Measurements from ENCODE around the gene MPRIP. TPM values are rescaled to one million over a fixed set of nuclear protein-coding genes. Genes with fewer than 3 reads are reported as not detected.

The MPRIP gene
- total and polyA plus RNA-seq, 7 donors: 43.2 to 113 (median 77.4) TPM

- intact Hi-C loops (cut with DNase I): no loop called here
- no peaks in the 10 kb centered on the region for H3K9me3 ChIP-seq
- DNase-seq: peak; percentile 45
These were observed 20.1 kb downstream of the MPRIP start for GRCh38 chr17:17062356-17062755.

GRCh38 chr17:17062866-17063265 is 20.6 kb downstream of the MPRIP start:
- Histone ChIP-seq H3K4me1 (peaks cover 0 to 56% (median 29%) of the 10 kb centered on the region in 4 donors), H3K36me3 (peaks cover 0 to 2% (median 0%) of the 10 kb centered on the region in 4 donors), H3K9me3 (no peaks in the 10 kb centered on the region), H3K4me3 (no peak overlapping the region), H3K27ac (no peak overlapping the region), H3K27me3 (no peaks in the 10 kb centered on the region)
- DNase-seq: peak; percentile 64
- intact Hi-C loops (cut with DNase I): no loop called here
- WGBS, 2 donors: 74 to 84% methylated on average over 7 of the region's 7 CpGs
- TF ChIP-seq POLR2AphosphoS5 (IDR thresholded peaks at IDR 0.05) (no peak), EP300 (IDR thresholded peaks at IDR 0.05) (no peak), POLR2A (IDR thresholded peaks at IDR 0.05) (no peak), CTCF (IDR thresholded peaks at IDR 0.05) (no peak)

More at GRCh38 chr17:17062356-17062755, 20.1 kb downstream of the MPRIP start:
- Histone ChIP-seq H3K4me3 (no peak overlapping the region), H3K4me1 (peaks cover 0 to 59% (median 33%) of the 10 kb centered on the region in 4 donors), H3K27ac (no peak overlapping the region), H3K36me3 (peaks cover 0 to 6% (median 0%) of the 10 kb centered on the region in 4 donors), H3K27me3 (no peaks in the 10 kb centered on the region)
- WGBS, 2 donors: 83 to 91% methylated on average over 11 of the region's 11 CpGs
- TF ChIP-seq CTCF (IDR thresholded peaks at IDR 0.05) (no peak), POLR2AphosphoS5 (IDR thresholded peaks at IDR 0.05) (no peak), POLR2A (IDR thresholded peaks at IDR 0.05) (no peak), EP300 (IDR thresholded peaks at IDR 0.05) (no peak)

GRCh38 chr17:17063546-17064122 is 21.4 kb downstream of the MPRIP start:
- Histone ChIP-seq H3K9me3 (no peaks in the 10 kb centered on the region), H3K27me3 (no peaks in the 10 kb centered on the region), H3K4me1 (peaks cover 0 to 48% (median 22%) of the 10 kb centered on the region in 4 donors), H3K27ac (peak overlapping the region in 1 of 4 donors; percentile 14), H3K4me3 (no peak overlapping the region), H3K36me3 (no peaks in the 10 kb centered on the region)
- WGBS, 2 donors: 63 to 79% methylated on average over 12 of the region's 12 CpGs
- peak; percentile 83 for DNase-seq
- TF ChIP-seq CTCF (IDR thresholded peaks at IDR 0.05) (no peak), POLR2A (IDR thresholded peaks at IDR 0.05) (no peak), POLR2AphosphoS5 (IDR thresholded peaks at IDR 0.05) (no peak), EP300 (IDR thresholded peaks at IDR 0.05) (no peak)
- intact Hi-C loops (cut with DNase I): no loop called here

- H3K36me3 ChIP-seq: no peaks in the 10 kb centered on the region
- H3K27ac ChIP-seq: no peak overlapping the region
- H3K4me3 ChIP-seq: no peak overlapping the region
- peaks cover 0 to 44% (median 20%) of the 10 kb centered on the region in 4 donors for H3K4me1 ChIP-seq
- intact Hi-C loops (cut with DNase I): no loop called here
- H3K9me3 ChIP-seq: no peaks in the 10 kb centered on the region
- no peaks in the 10 kb centered on the region for H3K27me3 ChIP-seq
- DNase-seq: peak; percentile 26
- WGBS, 2 donors: 94 to 96% methylated on average over 7 of the region's 7 CpGs
- TF ChIP-seq EP300 (IDR thresholded peaks at IDR 0.05) (no peak), CTCF (IDR thresholded peaks at IDR 0.05) (no peak)
These were observed 22.1 kb downstream of the MPRIP start for GRCh38 chr17:17064322-17064721.

GRCh38 chr17:17066021-17066420 is 23.8 kb downstream of the MPRIP start:
- Histone ChIP-seq H3K36me3 (no peaks in the 10 kb centered on the region), H3K9me3 (no peaks in the 10 kb centered on the region), H3K4me1 (peaks cover 0 to 32% (median 21%) of the 10 kb centered on the region in 4 donors), H3K27ac (no peak overlapping the region), H3K27me3 (no peaks in the 10 kb centered on the region), H3K4me3 (no peak overlapping the region)
- intact Hi-C loops (cut with DNase I): no loop called here
- WGBS, 2 donors: 85 to 91% methylated on average over 2 of the region's 2 CpGs
- DNase-seq: no peak
- TF ChIP-seq EP300 (IDR thresholded peaks at IDR 0.05): no peak
- no peak for TF ChIP-seq POLR2A (IDR thresholded peaks at IDR 0.05)
- TF ChIP-seq POLR2AphosphoS5 (IDR thresholded peaks at IDR 0.05): no peak
- TF ChIP-seq CTCF (IDR thresholded peaks at IDR 0.05): no peak

All from sigmoid colon (tissue), 7 donors.